Choroid plexus epithelial cell (primary cell): ENCODE measurements around the gene C12orf57.

Source experiments
- DNase-seq: peaks from one replicate; pipeline ENCODE4 v3.0.0-alpha.2; 2010; ENCODE audit warnings: low read depth
- H3K4me3 ChIP-seq: 2 replicates; pipeline ENCODE4 v1.5.1; 2011; ENCODE audit warnings: low read depth, mild to moderate bottlenecking, control low read depth, low read length, moderate library complexity
- TF ChIP-seq, protein P1 (sequence below): conservative IDR thresholded peaks from 2 replicates; pipeline ENCODE4 v1.5.1; 2011; ENCODE audit warnings: low read depth, mild to moderate bottlenecking, control low read depth, inconsistent platforms, low read length, moderate library complexity

C12orf57 gene

DNA sequence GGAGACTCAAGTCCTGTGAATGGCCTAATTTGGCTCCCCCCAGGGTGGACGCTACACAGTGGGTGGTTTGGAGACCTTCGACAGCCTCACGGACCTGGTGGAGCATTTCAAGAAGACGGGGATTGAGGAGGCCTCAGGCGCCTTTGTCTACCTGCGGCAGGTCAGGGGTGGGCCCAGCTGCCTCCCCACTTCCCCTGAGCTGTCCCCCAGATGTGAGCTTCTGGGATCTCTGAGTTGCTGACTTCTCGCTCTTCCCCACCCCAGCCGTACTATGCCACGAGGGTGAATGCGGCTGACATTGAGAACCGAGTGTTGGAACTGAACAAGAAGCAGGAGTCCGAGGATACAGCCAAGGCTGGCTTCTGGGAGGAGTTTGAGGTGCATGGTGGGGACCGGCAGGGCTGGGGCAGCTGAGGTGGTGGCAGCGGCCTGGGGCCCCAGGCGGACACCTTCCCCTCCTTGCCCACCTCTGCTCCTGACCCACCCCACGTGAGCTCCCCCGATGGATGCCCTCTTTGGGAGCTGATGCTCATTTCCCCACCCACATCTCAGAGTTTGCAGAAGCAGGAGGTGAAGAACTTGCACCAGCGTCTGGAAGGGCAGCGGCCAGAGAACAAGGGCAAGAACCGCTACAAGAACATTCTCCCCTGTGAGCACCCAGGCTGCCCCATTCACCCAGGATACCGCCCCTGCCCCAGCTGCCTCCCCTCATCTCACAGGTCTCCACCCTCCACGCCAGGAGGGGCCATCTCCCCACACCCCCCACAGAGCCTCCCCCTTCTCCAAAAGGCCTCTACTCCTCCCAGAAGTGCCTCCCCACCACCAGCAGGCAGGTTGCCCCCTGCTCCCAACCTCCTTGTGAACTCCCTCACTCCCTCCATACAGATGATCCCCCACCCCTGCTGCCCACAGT is 11.5 kb downstream of the C12orf57 start:
- no peak overlapping the region for H3K4me3 ChIP-seq
- TF ChIP-seq, protein P1, sequence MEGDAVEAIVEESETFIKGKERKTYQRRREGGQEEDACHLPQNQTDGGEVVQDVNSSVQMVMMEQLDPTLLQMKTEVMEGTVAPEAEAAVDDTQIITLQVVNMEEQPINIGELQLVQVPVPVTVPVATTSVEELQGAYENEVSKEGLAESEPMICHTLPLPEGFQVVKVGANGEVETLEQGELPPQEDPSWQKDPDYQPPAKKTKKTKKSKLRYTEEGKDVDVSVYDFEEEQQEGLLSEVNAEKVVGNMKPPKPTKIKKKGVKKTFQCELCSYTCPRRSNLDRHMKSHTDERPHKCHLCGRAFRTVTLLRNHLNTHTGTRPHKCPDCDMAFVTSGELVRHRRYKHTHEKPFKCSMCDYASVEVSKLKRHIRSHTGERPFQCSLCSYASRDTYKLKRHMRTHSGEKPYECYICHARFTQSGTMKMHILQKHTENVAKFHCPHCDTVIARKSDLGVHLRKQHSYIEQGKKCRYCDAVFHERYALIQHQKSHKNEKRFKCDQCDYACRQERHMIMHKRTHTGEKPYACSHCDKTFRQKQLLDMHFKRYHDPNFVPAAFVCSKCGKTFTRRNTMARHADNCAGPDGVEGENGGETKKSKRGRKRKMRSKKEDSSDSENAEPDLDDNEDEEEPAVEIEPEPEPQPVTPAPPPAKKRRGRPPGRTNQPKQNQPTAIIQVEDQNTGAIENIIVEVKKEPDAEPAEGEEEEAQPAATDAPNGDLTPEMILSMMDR = no peak

DNA sequence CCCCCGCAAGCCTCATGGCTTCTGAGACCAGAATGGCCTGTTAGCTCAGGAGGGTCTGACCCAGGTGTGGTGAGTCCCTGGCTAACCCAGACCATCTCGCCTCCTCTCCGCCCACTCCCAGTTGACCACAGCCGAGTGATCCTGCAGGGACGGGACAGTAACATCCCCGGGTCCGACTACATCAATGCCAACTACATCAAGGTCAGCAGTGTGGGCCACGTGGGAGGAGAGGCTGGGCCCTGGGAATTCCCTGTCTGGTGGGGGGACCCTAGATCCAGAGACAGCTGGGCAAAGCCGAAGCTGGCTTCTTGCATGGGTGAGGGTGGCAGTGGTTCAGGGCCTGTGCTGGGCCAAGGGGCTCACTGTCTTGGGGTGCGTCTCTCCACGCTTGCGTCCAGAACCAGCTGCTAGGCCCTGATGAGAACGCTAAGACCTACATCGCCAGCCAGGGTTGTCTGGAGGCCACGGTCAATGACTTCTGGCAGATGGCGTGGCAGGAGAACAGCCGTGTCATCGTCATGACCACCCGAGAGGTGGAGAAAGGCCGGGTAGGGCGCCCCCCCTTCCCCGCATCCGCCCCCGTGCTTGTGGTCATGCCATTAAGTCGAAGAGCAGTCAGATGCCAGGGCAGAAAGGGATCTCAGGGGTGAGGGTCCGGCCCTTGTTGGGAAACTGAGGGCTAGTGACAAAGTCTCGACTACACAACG is 12.4 kb downstream of the C12orf57 start:
- DNase-seq = no peak
- H3K4me3 ChIP-seq = no peak overlapping the region
- TF ChIP-seq, protein P1 = no peak

More for the DNA sequence above, 11.5 kb downstream of the C12orf57 start:
- DNase-seq = no peak

DNA sequence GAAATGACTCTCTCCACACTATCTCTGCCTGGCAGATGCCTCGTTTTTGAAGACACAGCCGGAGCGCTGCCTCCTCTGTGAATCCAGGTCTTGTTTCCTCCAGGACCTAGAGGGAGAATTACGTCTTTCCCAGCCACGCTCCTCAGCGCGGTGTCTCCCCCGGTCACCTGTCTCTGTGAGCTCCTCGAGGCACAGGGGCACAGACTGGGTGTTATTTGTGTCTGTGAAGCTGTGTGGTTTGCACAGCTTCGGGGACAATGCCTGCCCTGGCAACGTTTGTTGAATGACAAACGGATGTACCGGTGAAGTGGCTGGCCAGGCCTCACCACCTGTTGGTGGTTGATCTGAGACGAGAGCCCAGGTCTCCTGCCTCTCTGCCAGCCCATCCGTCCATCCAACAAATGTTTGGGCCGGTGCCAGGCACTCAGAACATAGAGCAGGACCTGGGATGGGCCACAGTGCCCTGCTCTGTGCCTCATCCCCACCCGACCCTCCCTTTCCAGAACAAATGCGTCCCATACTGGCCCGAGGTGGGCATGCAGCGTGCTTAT is 13.4 kb downstream of the C12orf57 start:
- H3K4me3 ChIP-seq = no peak overlapping the region
- no peak for DNase-seq
- TF ChIP-seq, protein P1 = no peak

DNA sequence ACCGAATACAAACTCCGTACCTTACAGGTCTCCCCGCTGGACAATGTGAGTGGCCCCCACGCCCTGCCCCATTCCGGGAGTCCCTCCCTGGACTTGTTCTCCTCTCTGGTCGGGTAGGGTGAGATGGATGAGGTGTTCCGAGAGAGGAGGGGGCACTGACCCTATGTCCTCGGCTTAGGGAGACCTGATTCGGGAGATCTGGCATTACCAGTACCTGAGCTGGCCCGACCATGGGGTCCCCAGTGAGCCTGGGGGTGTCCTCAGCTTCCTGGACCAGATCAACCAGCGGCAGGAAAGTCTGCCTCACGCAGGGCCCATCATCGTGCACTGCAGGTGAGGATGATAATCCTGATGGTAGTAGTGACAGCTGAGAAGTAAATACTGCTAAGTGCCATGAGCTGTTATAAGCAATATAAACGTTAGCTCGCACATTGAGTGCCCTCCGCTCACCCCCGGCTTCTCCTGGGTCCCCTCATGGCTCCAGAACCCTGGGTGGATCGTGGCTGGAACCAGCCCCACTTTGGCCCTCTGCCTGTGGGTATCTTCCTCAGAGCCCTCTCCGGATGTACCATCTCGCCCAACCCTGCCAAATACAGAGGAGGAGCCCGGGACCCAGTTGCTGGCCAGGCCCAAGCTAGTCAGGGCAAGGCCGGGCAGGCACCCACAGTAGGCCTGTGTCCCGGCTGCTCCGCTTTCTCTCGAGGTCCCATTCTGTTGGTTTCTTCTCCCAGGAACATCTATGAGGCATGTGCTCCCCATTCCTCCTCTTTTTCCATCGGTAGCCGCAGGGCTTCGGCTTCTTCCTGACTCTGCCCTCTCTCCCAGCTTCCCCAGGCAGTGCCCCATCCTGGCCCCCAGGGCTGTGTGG is 14.2 kb downstream of the C12orf57 start:
- TF ChIP-seq, protein P1 = no peak
- no peak overlapping the region for H3K4me3 ChIP-seq
- DNase-seq = no peak

DNA sequence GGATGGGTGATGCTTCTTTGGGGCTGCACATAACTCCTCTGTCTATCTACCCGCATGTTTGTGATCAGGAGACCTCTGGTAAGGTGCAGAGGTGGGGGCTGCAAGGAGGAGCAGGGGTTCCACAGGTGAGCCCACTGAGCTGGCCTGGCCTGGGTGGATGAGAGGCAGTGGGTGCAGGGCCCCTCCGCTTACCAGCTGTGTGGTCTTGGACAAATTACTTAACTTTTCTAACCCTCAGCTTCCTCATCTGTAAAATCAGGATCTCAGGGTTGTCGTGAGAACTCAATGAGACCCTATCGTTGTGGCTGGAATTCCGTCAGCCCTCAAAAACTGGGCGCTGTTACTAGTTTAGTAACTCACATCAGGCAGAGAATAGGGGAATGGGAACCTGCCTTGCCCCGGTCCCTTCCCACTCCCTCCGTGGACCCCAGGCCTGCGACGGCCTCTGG is 14.8 kb downstream of the C12orf57 start:
- no peak for DNase-seq
- no peak overlapping the region for H3K4me3 ChIP-seq
- TF ChIP-seq, protein P1 = no peak

DNA sequence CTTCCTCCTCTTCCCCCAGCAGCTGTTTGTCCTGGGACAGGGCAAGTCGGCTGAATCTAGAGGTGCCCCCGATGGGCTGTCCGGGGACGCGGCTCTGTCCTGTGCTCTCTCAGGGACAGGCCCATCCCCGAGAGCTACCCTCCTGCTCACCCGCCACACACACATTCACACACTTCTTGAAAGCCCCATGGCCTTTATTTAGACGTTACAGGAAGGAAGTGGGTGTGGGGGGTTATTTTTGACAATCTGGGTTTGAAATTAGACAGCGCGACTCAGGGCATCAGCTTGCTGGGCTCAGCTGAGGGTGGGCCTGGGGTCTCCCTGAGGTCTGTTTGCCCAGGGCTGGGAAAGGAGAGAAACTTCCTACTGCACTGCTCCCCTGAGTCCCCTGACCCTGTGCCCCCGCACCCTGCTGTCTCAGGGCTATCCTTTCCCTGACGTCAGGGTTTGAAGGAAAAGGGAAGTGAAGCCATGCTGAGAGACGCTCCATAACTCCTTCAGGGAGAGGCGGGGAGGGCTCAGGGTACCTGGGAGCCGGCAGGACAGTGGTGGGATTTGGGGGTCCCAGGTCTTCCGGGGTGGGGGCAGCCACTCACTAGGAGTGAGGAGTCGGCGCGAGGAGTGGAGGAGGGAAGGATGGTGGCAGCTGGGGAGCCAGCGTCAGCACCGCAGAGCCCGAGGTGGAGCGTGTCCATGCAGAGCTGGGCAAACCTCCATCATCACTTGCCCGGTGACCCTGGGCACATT is 15.4 kb downstream of the C12orf57 start:
- H3K4me3 ChIP-seq = no peak overlapping the region
- TF ChIP-seq, protein P1 = no peak
- DNase-seq = no peak
